PC-9 (cell line): ENCODE data around the gene ATXN2L. TPM values are rescaled to one million over a fixed set of nuclear protein-coding genes. Genes with fewer than 3 reads are reported as not detected.
"Not testable (repeated sequence)": the region's sequence is repeated elsewhere in the genome, so short reads cannot be mapped to it uniquely, and the experiment has no call there.

Experiments
- BruUV-seq: library from RNA; stranded (reverse); fragments of 400-500 nt; replicated peaks from 2 replicates; lab custom pipeline; 2021; lab: Mats Ljungman, UMichigan
- CTCF ChIA-PET: fragments of 300-600 bp; sonication (Branson Sonifier 250); formaldehyde crosslinking; loops from one replicate; lab custom pipeline; 2022; ENCODE audit warnings: antibody characterized with exemption; lab: Charles Lee
- POLR2A ChIA-PET: fragments of 300-600 bp; sonication (Branson Sonifier 250); formaldehyde crosslinking; loops from one replicate; lab custom pipeline; 2022; ENCODE audit warnings: antibody characterized with exemption; ENCODE audit not compliant: unreplicated experiment; lab: Charles Lee
- DNase-seq, 2 experiments: peaks; one replicate each; pipeline versions ENCODE4 v3.0.0 to v3.0.0-alpha.2; 2015 to 2022; ENCODE audit warnings: mixed read lengths in 1 of 2
- H2AFZ ChIP-seq: fragments of 200-600 bp; sonication (generic); 2 replicates; pipeline ENCODE4 v1.8.1; 2017; ENCODE audit warnings: antibody characterized with exemption
- H3F3A ChIP-seq: fragments of 200-600 bp; sonication (generic); 2 replicates; pipeline ENCODE4 v1.8.1; 2017; ENCODE audit warnings: antibody characterized with exemption, mild to moderate bottlenecking, low read depth; ENCODE audit not compliant: insufficient read depth
- H3K27ac ChIP-seq: fragments of 200-600 bp; sonication (generic); 2 replicates; pipeline ENCODE4 v1.6.1; 2016; ENCODE audit warnings: mixed run types
- H3K27me3 ChIP-seq: fragments of 200-600 bp; sonication (generic); 2 replicates; pipeline ENCODE4 v1.6.1; 2016; ENCODE audit warnings: low read depth, mixed run types; ENCODE audit not compliant: insufficient read depth
- H3K36me3 ChIP-seq: fragments of 200-600 bp; sonication (generic); 2 replicates; pipeline ENCODE4 v1.6.1; 2016; ENCODE audit warnings: low read depth, mixed run types
- H3K4me1 ChIP-seq: fragments of 200-600 bp; sonication (generic); replicated peaks from 2 replicates; pipeline ENCODE4 v1.6.1; 2016; ENCODE audit warnings: mixed run types; ENCODE audit not compliant: insufficient read depth
- H3K4me2 ChIP-seq: fragments of 200-600 bp; sonication (generic); 2 replicates; pipeline ENCODE4 v1.6.1; 2017; ENCODE audit warnings: mixed run types
- H3K4me3 ChIP-seq: fragments of 200-600 bp; sonication (generic); 2 replicates; pipeline ENCODE4 v1.6.1; 2016; ENCODE audit warnings: mixed run types
- H3K79me2 ChIP-seq: fragments of 200-600 bp; sonication (generic); 2 replicates; pipeline ENCODE4 v1.6.1; 2017; ENCODE audit warnings: low read depth, mixed run types
- H3K9me2 ChIP-seq: fragments of 200-600 bp; sonication (generic); 2 replicates; pipeline ENCODE4 v1.8.1; 2017; ENCODE audit warnings: mild to moderate bottlenecking; ENCODE audit not compliant: insufficient read depth
- H3K9me3 ChIP-seq: fragments of 200-600 bp; sonication (generic); 2 replicates; pipeline ENCODE4 v1.8.1; 2016; ENCODE audit warnings: low read depth; ENCODE audit not compliant: insufficient read depth
- H4K20me1 ChIP-seq: fragments of 200-600 bp; sonication (generic); 2 replicates; pipeline ENCODE4 v1.8.1; 2017; ENCODE audit not compliant: insufficient read depth
- CTCF ChIP-seq: fragments of 200-600 bp; sonication (generic); conservative IDR thresholded peaks from 2 replicates; pipeline ENCODE4 v1.6.1; 2017; ENCODE audit warnings: mixed run types, antibody characterized with exemption, mild to moderate bottlenecking, moderate library complexity
- EZH2 ChIP-seq: fragments of 200-600 bp; sonication (generic); IDR thresholded peaks from 2 replicates; pipeline ENCODE4 v1.8.0; 2017; ENCODE audit warnings: antibody characterized with exemption, low read depth
- intact Hi-C: fragments of 100-400 bp; cut with micrococcal nuclease; formaldehyde crosslinking; loops from one replicate; pipeline ENCODE4 v1.10.0; 2022; ENCODE audit not compliant: unreplicated experiment
- total RNA-seq: library from RNA; stranded (reverse); gene quantifications from 2 replicates; pipeline ENCODE4 v1.2.3, GENCODE V29; 2021

Gene ATXN2L
- total RNA-seq, 1 experiment from 2014 or later = 356 TPM

GRCh38 chr16:28802235-28803019 is 20.4 kb upstream of the ATXN2L start:
- peak overlapping the region; percentile 58 for H3K4me2 ChIP-seq
- peak overlapping the region; percentile 76 for H3K27ac ChIP-seq
- H3K4me1 ChIP-seq, H3K9me2 ChIP-seq, H4K20me1 ChIP-seq, intact Hi-C loops, BruUV-seq, H3K36me3 ChIP-seq, POLR2A ChIA-PET, H2AFZ ChIP-seq, H3K79me2 ChIP-seq, H3K9me3 ChIP-seq, H3F3A ChIP-seq, H3K27me3 ChIP-seq, CTCF ChIA-PET: not testable (repeated sequence)
- H3K4me3 ChIP-seq = peak overlapping the region; percentile 43; the same call in 1 of the 2 replicates
- peak; percentile 70 for TF ChIP-seq CTCF
- DNase-seq = peak; percentile 82 to 84

DNA sequence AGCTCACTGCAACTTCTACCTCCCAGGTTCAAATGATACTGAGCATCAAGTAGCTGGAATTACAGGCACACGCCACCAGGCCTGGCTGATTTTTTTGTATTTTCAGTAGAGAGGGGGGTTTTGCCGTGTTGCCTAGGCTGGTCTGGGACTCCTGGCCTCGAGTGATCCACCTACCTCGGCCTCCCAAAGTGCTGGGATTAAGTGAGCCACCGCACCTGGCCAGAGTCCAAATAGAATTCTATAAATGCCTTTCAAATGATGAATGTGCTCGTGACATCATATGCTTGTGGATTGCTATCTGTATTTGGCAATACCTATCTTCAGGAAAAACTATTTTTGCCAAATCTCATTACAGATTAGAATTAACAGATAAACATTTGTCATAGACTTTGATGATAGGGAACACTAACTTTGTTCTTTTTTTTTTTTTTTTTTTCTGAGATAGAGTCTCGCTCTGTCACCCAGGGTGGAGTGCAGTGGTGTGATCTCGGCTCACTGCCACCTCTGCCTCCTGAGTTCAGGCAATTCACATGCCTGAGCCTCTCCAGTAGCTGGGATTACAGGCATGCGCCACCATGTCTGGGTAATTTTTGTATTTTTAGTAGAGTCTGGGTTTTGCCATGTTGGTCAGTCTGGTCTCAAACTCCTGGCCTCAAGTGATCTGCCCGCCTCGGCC is 15.2 kb upstream of the ATXN2L start:
- DNase-seq, intact Hi-C loops, POLR2A ChIA-PET, H3F3A ChIP-seq, H3K9me2 ChIP-seq, H3K4me2 ChIP-seq, CTCF ChIA-PET, H3K27me3 ChIP-seq, BruUV-seq, H3K9me3 ChIP-seq, H3K36me3 ChIP-seq, H2AFZ ChIP-seq, H4K20me1 ChIP-seq, H3K4me1 ChIP-seq, H3K79me2 ChIP-seq, H3K4me3 ChIP-seq, H3K27ac ChIP-seq: not testable (repeated sequence)

DNA sequence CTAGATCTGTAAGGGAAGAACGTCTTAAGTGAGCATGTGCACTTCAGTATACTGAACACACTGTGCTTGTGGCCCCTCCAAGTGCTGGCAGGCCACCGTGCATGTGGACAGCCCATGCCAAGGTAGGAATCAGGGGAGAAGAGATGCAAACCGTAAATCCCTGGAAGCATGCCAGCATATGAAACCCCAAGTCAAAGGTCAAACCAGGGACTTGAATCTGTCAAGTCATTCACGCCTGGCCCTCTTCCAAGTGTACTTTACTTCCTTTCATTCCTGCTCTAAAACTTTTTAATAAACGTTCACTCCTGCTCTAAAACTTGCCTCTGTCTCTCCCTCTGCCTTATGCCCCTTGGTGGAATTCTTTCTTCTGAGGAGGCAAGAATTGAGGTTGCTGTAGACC is 2.8 kb upstream of the ATXN2L start:
- Histone ChIP-seq H3K4me1 (peaks cover 9% of the 10 kb centered on the region), H3K27ac (no peak overlapping the region), H3F3A (peaks cover 29% of the 10 kb centered on the region; the same call in 1 of the 2 replicates), H3K4me2 (no peak overlapping the region), H3K4me3 (no peak overlapping the region), H3K9me3 (no peaks in the 10 kb centered on the region), H4K20me1 (peaks cover under 1% of the 10 kb centered on the region; the same call in 1 of the 2 replicates), H3K9me2 (no peaks in the 10 kb centered on the region), H3K36me3 (peaks cover 5% of the 10 kb centered on the region), H3K27me3 (no peaks in the 10 kb centered on the region), H3K79me2 (peaks cover 45% of the 10 kb centered on the region), H2AFZ (no peak overlapping the region)
- DNase-seq = no peak
- no TSS peak for BruUV-seq
- POLR2A ChIA-PET = no interaction called here
- CTCF ChIA-PET = no interaction called here
- intact Hi-C loops = no loop called here
- TF ChIP-seq EZH2 (no peak), CTCF (no peak)

- H3K4me3 ChIP-seq, DNase-seq, CTCF ChIA-PET, H3K27me3 ChIP-seq, H3K36me3 ChIP-seq, POLR2A ChIA-PET, H3K9me2 ChIP-seq, H4K20me1 ChIP-seq, H2AFZ ChIP-seq, intact Hi-C loops, H3K4me2 ChIP-seq, H3K27ac ChIP-seq, BruUV-seq, H3K9me3 ChIP-seq: not testable (repeated sequence)
- Histone ChIP-seq H3K79me2 (peaks cover 50% of the 10 kb centered on the region), H3F3A (peaks cover 34% of the 10 kb centered on the region; the same call in 1 of the 2 replicates), H3K4me1 (peaks cover 14% of the 10 kb centered on the region)
These were observed 2.3 kb upstream of the ATXN2L start for GRCh38 chr16:28820546-28820945.
